HCT116 (cell line): ENCODE results near the gene MGST2. TPM values are rescaled to one million over a fixed set of nuclear protein-coding genes. Genes with fewer than 3 reads are reported as not detected.

ENCODE experiments used
- ATAC-seq: fragments of 200-7000 bp; cut with Tn5 transposase; 2 replicates; pipeline ENCODE4 v1.9.1; 2020; ENCODE audit warnings: mild to moderate bottlenecking, moderate library complexity
- BruUV-seq: library from RNA; stranded (reverse); fragments of 400-500 nt; replicated peaks from 2 replicates; lab custom pipeline; 2021; lab: Mats Ljungman, UMichigan
- CTCF ChIA-PET: fragments of 300-600 bp; sonication (Branson Sonifier 250); formaldehyde crosslinking; loops from one replicate; lab custom pipeline; 2021; ENCODE audit warnings: antibody characterized with exemption; lab: Charles Lee
- POLR2A ChIA-PET: fragments of 300-600, 350-600 bp; sonication (Branson Sonifier 250); formaldehyde crosslinking; loops from one replicate; lab custom pipeline; 2021; ENCODE audit warnings: antibody characterized with exemption; lab: Charles Lee
- RAD21 ChIA-PET, 2 experiments: fragments of 300-600 bp; sonication (Branson Sonifier 250); formaldehyde crosslinking; loops; one replicate each; lab custom pipeline; 2023; ENCODE audit warnings: low total read pairs in 2 of 2; ENCODE audit not compliant: uncharacterized antibody in 2 of 2, unreplicated experiment in 2 of 2, low non-redundant PET in 1 of 2; lab: Charles Lee
- DNase-seq: peaks from one replicate; pipeline ENCODE4 v3.0.0-alpha.2; 2010; ENCODE audit warnings: low read depth, low spot score
- H2AFZ ChIP-seq: fragments of 200-600 bp; shearing (Covaris generic), sonication (generic); 2 replicates; pipeline ENCODE4 v1.6.1; 2017; ENCODE audit warnings: low read depth, mixed run types, mixed read lengths, antibody characterized with exemption, low read length; ENCODE audit not compliant: poor library complexity, severe bottlenecking
- H3K27ac ChIP-seq: 2 replicates; pipeline ENCODE4 v1.5.1; 2012; ENCODE audit warnings: low read depth, low read length
- H3K27me3 ChIP-seq: fragments of 200-600 bp; sonication (generic); 2 replicates; pipeline ENCODE4 v1.6.1; 2016; ENCODE audit warnings: mixed run types, low read length, mixed read lengths; ENCODE audit not compliant: insufficient read depth
- H3K36me3 ChIP-seq, 2 experiments: fragments of 200-500 bp in 1 of 2; fragments of 200-600 bp in 1 of 2; sonication (Bioruptor generic) in 1 of 2; sonication (generic) in 1 of 2; 2 replicates each; pipeline versions ENCODE4 v1.5.1 to v1.6.1; 2014 to 2016; ENCODE audit warnings: low read length in 2 of 2, inconsistent platforms in 1 of 2, mixed read lengths in 1 of 2, mixed run types in 1 of 2; ENCODE audit not compliant: insufficient read depth in 2 of 2, control insufficient read depth in 1 of 2
- H3K4me1 ChIP-seq, 2 experiments: fragments of 200-600 bp in 1 of 2; sonication (generic) in 1 of 2; 2 replicates each; pipeline versions ENCODE4 v1.5.1 to v1.6.1; 2012 to 2017; ENCODE audit warnings: low read length in 2 of 2, inconsistent platforms in 1 of 2, mild to moderate bottlenecking in 1 of 2, mixed read lengths in 1 of 2, mixed run types in 1 of 2, moderate library complexity in 1 of 2; ENCODE audit not compliant: insufficient read depth in 2 of 2, control insufficient read depth in 1 of 2
- H3K4me2 ChIP-seq: fragments of 200-600 bp; sonication (generic); 2 replicates; pipeline ENCODE4 v1.6.1; 2017; ENCODE audit warnings: mixed run types, low read length, mixed read lengths
- H3K4me3 ChIP-seq, 2 experiments: fragments of 200-600 bp in 1 of 2; sonication (generic) in 1 of 2; replicated peaks in 1 of 2; 2 replicates each; pipeline ENCODE4 v1.5.1; 2011 to 2016; ENCODE audit warnings: low read length in 2 of 2, control low read depth in 1 of 2, low read depth in 1 of 2, mild to moderate bottlenecking in 1 of 2, mixed read lengths in 1 of 2, mixed run types in 1 of 2
- H3K79me2 ChIP-seq: fragments of 200-600 bp; sonication (generic); 2 replicates; pipeline ENCODE4 v1.6.1; 2017; ENCODE audit warnings: mild to moderate bottlenecking, mixed run types, low read length, moderate library complexity, mixed read lengths; ENCODE audit not compliant: insufficient read depth
- H3K9ac ChIP-seq: fragments of 200-600 bp; sonication (generic); 2 replicates; pipeline ENCODE4 v1.6.1; 2016; ENCODE audit warnings: low read length, mixed read lengths
- H3K9me2 ChIP-seq: fragments of 200-600 bp; sonication (generic), shearing (Covaris generic); 2 replicates; pipeline ENCODE4 v1.6.1; 2017; ENCODE audit warnings: mixed run types, mild to moderate bottlenecking, moderate library complexity; ENCODE audit not compliant: insufficient read depth
- H3K9me3 ChIP-seq, 2 experiments: fragments of 200-500 bp in 1 of 2; fragments of 200-600 bp in 1 of 2; sonication (Bioruptor generic) in 1 of 2; sonication (generic) in 1 of 2; 2 replicates each; pipeline ENCODE4 v1.6.1; 2014 to 2017; ENCODE audit warnings: low read length in 2 of 2, mixed read lengths in 2 of 2, inconsistent platforms in 1 of 2, low read depth in 1 of 2, mild to moderate bottlenecking in 1 of 2, mixed run types in 1 of 2, moderate library complexity in 1 of 2; ENCODE audit not compliant: control insufficient read depth in 1 of 2, insufficient read depth in 1 of 2
- H4K20me1 ChIP-seq: fragments of 200-600 bp; sonication (generic), shearing (Covaris generic); 2 replicates; pipeline ENCODE4 v1.6.1; 2017; ENCODE audit warnings: mixed run types, mild to moderate bottlenecking, moderate library complexity; ENCODE audit not compliant: insufficient read depth
- CBX3 ChIP-seq: IDR thresholded peaks from 2 replicates; pipeline ENCODE4 v1.6.1; 2012; ENCODE audit warnings: low read depth
- CEBPB ChIP-seq: IDR thresholded peaks from 2 replicates; pipeline ENCODE4 v1.6.1; 2012; ENCODE audit warnings: low read depth
- EZH2 ChIP-seq: fragments of 200-600 bp; sonication (generic); IDR thresholded peaks from 2 replicates; pipeline ENCODE4 v1.6.1; 2017; ENCODE audit warnings: antibody characterized with exemption, mixed run types
- FOSL1 ChIP-seq: IDR thresholded peaks from 2 replicates; pipeline ENCODE4 v1.6.1; 2012; ENCODE audit warnings: low read depth
- JUND ChIP-seq: IDR thresholded peaks from 2 replicates; pipeline ENCODE4 v1.6.1; 2012
- POLR2AphosphoS5 ChIP-seq: IDR thresholded peaks from 2 replicates; pipeline ENCODE4 v1.6.1; 2011; ENCODE audit warnings: mild to moderate bottlenecking, low read depth, low read length, moderate library complexity
- SRF ChIP-seq: IDR thresholded peaks from 2 replicates; pipeline ENCODE4 v1.6.1; 2012; ENCODE audit warnings: low read depth
- TCF7L2 ChIP-seq: IDR thresholded peaks from 2 replicates; pipeline ENCODE4 v1.7.0; 2011; ENCODE audit warnings: borderline replicate concordance, inconsistent platforms; ENCODE audit not compliant: insufficient read depth, insufficient read length; ENCODE audit errors: extremely low read depth
- ZFX ChIP-seq: fragments of 450-650 bp; IDR thresholded peaks from 2 replicates; pipeline ENCODE4 v1.6.1; 2017
- intact Hi-C: fragments of 100-400 bp; cut with micrococcal nuclease; formaldehyde crosslinking; loops from 2 replicates; pipeline ENCODE4 v1.10.0; 2022
- total RNA-seq: library from RNA; stranded (reverse); gene quantifications from one replicate; pipeline ENCODE4 v1.2.1, GENCODE V29; 2021; ENCODE audit not compliant: unreplicated experiment
- TF ChIP-seq, protein P1 (sequence below): IDR thresholded peaks from 2 replicates; pipeline ENCODE4 v1.6.1; 2012
- TF ChIP-seq, protein P2 (sequence below): IDR thresholded peaks from 2 replicates; pipeline ENCODE4 v1.6.1; 2012; ENCODE audit warnings: low read depth

Gene MGST2
- total RNA-seq, 1 experiment from 2014 or later, result 24.3 TPM

DNA sequence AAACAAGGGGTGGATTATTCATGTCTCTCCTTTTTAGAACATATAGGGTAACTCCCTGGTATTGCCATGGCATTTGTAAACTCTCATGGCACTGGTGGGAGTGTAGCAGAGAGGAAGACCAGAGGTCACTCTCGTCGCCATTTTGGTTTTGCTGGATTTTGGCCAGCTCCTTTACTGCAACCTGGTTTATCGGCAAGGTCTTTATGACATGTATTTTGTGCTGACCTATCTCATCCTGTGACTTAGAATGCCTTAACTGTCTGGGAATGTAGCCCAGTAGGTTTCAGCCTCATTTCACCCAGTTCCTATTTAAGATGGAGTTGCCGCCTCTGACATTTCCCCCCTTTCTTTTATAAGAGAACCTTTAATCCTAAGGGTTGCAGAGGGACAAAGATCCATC, 45.8 kb downstream of the MGST2 start:
- ChIA-PET RAD21 (no interaction called here), CTCF (no interaction called here), POLR2A (no interaction called here)
- H3K79me2 ChIP-seq, result no peaks in the 10 kb centered on the region
- H3K36me3 ChIP-seq, result no peaks in the 10 kb centered on the region
- no peak overlapping the region for H2AFZ ChIP-seq
- H3K4me1 ChIP-seq, result no peaks in the 10 kb centered on the region
- TF ChIP-seq CEBPB (no peak), JUND (no peak), FOSL1 (no peak), SRF (no peak), CBX3 (no peak), POLR2AphosphoS5 (no peak), TCF7L2 (no peak), EZH2 (no peak), ZFX (no peak)
- TF ChIP-seq, protein P1, sequence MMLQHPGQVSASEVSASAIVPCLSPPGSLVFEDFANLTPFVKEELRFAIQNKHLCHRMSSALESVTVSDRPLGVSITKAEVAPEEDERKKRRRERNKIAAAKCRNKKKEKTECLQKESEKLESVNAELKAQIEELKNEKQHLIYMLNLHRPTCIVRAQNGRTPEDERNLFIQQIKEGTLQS, result no peak
- TF ChIP-seq, protein P2, sequence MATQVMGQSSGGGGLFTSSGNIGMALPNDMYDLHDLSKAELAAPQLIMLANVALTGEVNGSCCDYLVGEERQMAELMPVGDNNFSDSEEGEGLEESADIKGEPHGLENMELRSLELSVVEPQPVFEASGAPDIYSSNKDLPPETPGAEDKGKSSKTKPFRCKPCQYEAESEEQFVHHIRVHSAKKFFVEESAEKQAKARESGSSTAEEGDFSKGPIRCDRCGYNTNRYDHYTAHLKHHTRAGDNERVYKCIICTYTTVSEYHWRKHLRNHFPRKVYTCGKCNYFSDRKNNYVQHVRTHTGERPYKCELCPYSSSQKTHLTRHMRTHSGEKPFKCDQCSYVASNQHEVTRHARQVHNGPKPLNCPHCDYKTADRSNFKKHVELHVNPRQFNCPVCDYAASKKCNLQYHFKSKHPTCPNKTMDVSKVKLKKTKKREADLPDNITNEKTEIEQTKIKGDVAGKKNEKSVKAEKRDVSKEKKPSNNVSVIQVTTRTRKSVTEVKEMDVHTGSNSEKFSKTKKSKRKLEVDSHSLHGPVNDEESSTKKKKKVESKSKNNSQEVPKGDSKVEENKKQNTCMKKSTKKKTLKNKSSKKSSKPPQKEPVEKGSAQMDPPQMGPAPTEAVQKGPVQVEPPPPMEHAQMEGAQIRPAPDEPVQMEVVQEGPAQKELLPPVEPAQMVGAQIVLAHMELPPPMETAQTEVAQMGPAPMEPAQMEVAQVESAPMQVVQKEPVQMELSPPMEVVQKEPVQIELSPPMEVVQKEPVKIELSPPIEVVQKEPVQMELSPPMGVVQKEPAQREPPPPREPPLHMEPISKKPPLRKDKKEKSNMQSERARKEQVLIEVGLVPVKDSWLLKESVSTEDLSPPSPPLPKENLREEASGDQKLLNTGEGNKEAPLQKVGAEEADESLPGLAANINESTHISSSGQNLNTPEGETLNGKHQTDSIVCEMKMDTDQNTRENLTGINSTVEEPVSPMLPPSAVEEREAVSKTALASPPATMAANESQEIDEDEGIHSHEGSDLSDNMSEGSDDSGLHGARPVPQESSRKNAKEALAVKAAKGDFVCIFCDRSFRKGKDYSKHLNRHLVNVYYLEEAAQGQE, result no peak
- intact Hi-C loops, result no loop called here
- no peak overlapping the region for H3K9ac ChIP-seq
- no peak for ATAC-seq
- no peak overlapping the region for H3K4me3 ChIP-seq
- DNase-seq, result no peak
- no peaks in the 10 kb centered on the region for H3K9me3 ChIP-seq
- H3K27ac ChIP-seq, result no peak overlapping the region
- no peak overlapping the region for H3K4me2 ChIP-seq
- BruUV-seq, result no TSS peak
- H3K27me3 ChIP-seq, result no peaks in the 10 kb centered on the region
- no peaks in the 10 kb centered on the region for H4K20me1 ChIP-seq
- no peaks in the 10 kb centered on the region for H3K9me2 ChIP-seq
